ENCODE measurements around the gene YWHAH.

Gene YWHAH

GRCh38 chr22:31951194-31952093, 7.1 kb downstream of the YWHAH start:
- H3K27ac ChIP-seq (ENCODE audit: low read depth, low read length): no peak overlapping the region
- H3K9ac ChIP-seq (ENCODE audit: low read depth, low read length): no peak overlapping the region
- no peaks in the 10 kb centered on the region for H3K9me3 ChIP-seq (ENCODE audit: control insufficient read depth, insufficient read depth, low read length)
- H3K4me3 ChIP-seq (ENCODE audit: low read depth, low read length): no peak overlapping the region
- H3K4me1 ChIP-seq (ENCODE audit: control insufficient read depth, insufficient read depth, low read length): peaks cover 43% of the 10 kb centered on the region
- H3K27me3 ChIP-seq (ENCODE audit: control insufficient read depth, insufficient read depth, low read length): no peaks in the 10 kb centered on the region
- H3K36me3 ChIP-seq (ENCODE audit: control insufficient read depth, insufficient read depth, low read length): peaks cover 85% of the 10 kb centered on the region

DNA sequence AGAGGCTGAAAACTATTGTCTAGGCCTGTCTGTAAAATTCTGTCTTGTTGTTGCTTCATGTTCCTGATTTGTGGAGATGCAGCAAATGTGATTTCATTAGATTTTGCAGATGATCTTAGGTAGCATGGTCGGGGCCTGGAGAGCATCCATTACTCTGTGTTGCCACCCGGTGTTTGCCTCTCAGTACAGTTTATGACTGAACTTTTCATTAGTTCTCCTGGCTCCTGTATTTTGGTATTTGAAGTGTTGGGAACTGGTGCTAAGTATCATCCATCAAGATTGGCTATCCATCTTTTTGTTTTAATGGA, 7.7 kb downstream of the YWHAH start:
- Histone ChIP-seq H3K9ac (ENCODE audit: low read depth, low read length) (no peak overlapping the region), H3K36me3 (ENCODE audit: control insufficient read depth, insufficient read depth, low read length) (peaks cover 85% of the 10 kb centered on the region), H3K4me3 (ENCODE audit: low read depth, low read length) (no peak overlapping the region), H3K27me3 (ENCODE audit: control insufficient read depth, insufficient read depth, low read length) (no peaks in the 10 kb centered on the region), H3K4me1 (ENCODE audit: control insufficient read depth, insufficient read depth, low read length) (peaks cover 37% of the 10 kb centered on the region), H3K9me3 (ENCODE audit: control insufficient read depth, insufficient read depth, low read length) (no peaks in the 10 kb centered on the region), H3K27ac (ENCODE audit: low read depth, low read length) (no peak overlapping the region)

- no peaks in the 10 kb centered on the region for H3K27me3 ChIP-seq (ENCODE audit: control insufficient read depth, insufficient read depth, low read length)
- H3K9ac ChIP-seq (ENCODE audit: low read depth, low read length): no peak overlapping the region
- no peak overlapping the region for H3K27ac ChIP-seq (ENCODE audit: low read depth, low read length)
- no peak overlapping the region for H3K4me3 ChIP-seq (ENCODE audit: low read depth, low read length)
- peaks cover 85% of the 10 kb centered on the region for H3K36me3 ChIP-seq (ENCODE audit: control insufficient read depth, insufficient read depth, low read length)
- H3K4me1 ChIP-seq (ENCODE audit: control insufficient read depth, insufficient read depth, low read length): peaks cover 34% of the 10 kb centered on the region
- H3K9me3 ChIP-seq (ENCODE audit: control insufficient read depth, insufficient read depth, low read length): no peaks in the 10 kb centered on the region
Measured at GRCh38 chr22:31952472-31952871, 8.1 kb downstream of the YWHAH start.

GRCh38 chr22:31953261-31953660, 8.9 kb downstream of the YWHAH start:
- no peaks in the 10 kb centered on the region for H3K9me3 ChIP-seq (ENCODE audit: control insufficient read depth, insufficient read depth, low read length)
- no peak overlapping the region for H3K9ac ChIP-seq (ENCODE audit: low read depth, low read length)
- peaks cover 34% of the 10 kb centered on the region for H3K4me1 ChIP-seq (ENCODE audit: control insufficient read depth, insufficient read depth, low read length)
- peaks cover 85% of the 10 kb centered on the region for H3K36me3 ChIP-seq (ENCODE audit: control insufficient read depth, insufficient read depth, low read length)
- no peak overlapping the region for H3K4me3 ChIP-seq (ENCODE audit: low read depth, low read length)
- H3K27ac ChIP-seq (ENCODE audit: low read depth, low read length): no peak overlapping the region
- no peaks in the 10 kb centered on the region for H3K27me3 ChIP-seq (ENCODE audit: control insufficient read depth, insufficient read depth, low read length)

- H3K9ac ChIP-seq (ENCODE audit: low read depth, low read length): no peak overlapping the region
- H3K36me3 ChIP-seq (ENCODE audit: control insufficient read depth, insufficient read depth, low read length): peaks cover 69% of the 10 kb centered on the region
- H3K4me3 ChIP-seq (ENCODE audit: low read depth, low read length): no peak overlapping the region
- no peaks in the 10 kb centered on the region for H3K27me3 ChIP-seq (ENCODE audit: control insufficient read depth, insufficient read depth, low read length)
- no peak overlapping the region for H3K27ac ChIP-seq (ENCODE audit: low read depth, low read length)
- no peaks in the 10 kb centered on the region for H3K9me3 ChIP-seq (ENCODE audit: control insufficient read depth, insufficient read depth, low read length)
- peaks cover 34% of the 10 kb centered on the region for H3K4me1 ChIP-seq (ENCODE audit: control insufficient read depth, insufficient read depth, low read length)
Measured at GRCh38 chr22:31954535-31955523, 10.5 kb downstream of the YWHAH start.

DNA sequence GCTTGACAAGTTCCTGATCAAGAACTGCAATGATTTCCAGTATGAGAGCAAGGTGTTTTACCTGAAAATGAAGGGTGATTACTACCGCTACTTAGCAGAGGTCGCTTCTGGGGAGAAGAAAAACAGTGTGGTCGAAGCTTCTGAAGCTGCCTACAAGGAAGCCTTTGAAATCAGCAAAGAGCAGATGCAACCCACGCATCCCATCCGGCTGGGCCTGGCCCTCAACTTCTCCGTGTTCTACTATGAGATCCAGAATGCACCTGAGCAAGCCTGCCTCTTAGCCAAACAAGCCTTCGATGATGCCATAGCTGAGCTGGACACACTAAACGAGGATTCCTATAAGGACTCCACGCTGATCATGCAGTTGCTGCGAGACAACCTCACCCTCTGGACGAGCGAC, 12.0 kb downstream of the YWHAH start:
- no peak overlapping the region for H3K4me3 ChIP-seq (ENCODE audit: low read depth, low read length)
- H3K27me3 ChIP-seq (ENCODE audit: control insufficient read depth, insufficient read depth, low read length): no peaks in the 10 kb centered on the region
- H3K36me3 ChIP-seq (ENCODE audit: control insufficient read depth, insufficient read depth, low read length): peaks cover 54% of the 10 kb centered on the region
- no peaks in the 10 kb centered on the region for H3K9me3 ChIP-seq (ENCODE audit: control insufficient read depth, insufficient read depth, low read length)
- no peak overlapping the region for H3K27ac ChIP-seq (ENCODE audit: low read depth, low read length)
- peaks cover 30% of the 10 kb centered on the region for H3K4me1 ChIP-seq (ENCODE audit: control insufficient read depth, insufficient read depth, low read length)
- no peak overlapping the region for H3K9ac ChIP-seq (ENCODE audit: low read depth, low read length)

DNA sequence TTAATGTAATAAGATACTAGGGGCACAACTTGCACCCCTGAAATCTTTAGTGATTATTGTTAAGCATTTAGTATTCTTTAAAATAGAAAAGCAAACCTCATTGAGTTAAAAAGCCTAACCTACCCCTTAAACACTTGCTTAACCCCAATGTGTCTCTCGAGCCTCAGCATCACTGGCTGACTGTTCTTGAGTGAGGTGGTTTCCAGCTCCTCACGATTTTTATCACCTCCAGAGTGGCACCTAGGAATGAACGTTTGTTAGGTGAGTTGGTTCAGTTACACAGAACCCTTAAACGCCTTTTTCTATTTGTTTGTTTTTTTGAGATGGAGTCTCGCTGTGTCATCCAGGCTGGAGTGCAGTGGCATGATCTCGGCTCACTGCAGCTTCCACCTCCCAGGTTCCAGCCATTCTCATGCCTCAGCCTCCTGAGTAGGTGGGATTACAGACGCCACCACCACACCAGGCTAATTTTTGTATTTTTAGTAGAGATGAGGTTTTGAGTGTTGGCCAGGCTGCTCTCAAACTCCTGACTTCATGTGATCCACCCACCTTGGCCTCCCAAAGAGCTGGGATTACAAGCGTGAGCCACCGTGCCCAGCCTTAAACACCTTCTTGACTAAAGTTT, 13.7 kb downstream of the YWHAH start:
- Histone ChIP-seq H3K4me1 (ENCODE audit: control insufficient read depth, insufficient read depth, low read length) (peaks cover 16% of the 10 kb centered on the region), H3K27me3 (ENCODE audit: control insufficient read depth, insufficient read depth, low read length) (no peaks in the 10 kb centered on the region), H3K9me3 (ENCODE audit: control insufficient read depth, insufficient read depth, low read length) (no peaks in the 10 kb centered on the region), H3K4me3 (ENCODE audit: low read depth, low read length) (no peak overlapping the region), H3K27ac (ENCODE audit: low read depth, low read length) (no peak overlapping the region), H3K36me3 (ENCODE audit: control insufficient read depth, insufficient read depth, low read length) (peaks cover 40% of the 10 kb centered on the region), H3K9ac (ENCODE audit: low read depth, low read length) (no peak overlapping the region)

DNA sequence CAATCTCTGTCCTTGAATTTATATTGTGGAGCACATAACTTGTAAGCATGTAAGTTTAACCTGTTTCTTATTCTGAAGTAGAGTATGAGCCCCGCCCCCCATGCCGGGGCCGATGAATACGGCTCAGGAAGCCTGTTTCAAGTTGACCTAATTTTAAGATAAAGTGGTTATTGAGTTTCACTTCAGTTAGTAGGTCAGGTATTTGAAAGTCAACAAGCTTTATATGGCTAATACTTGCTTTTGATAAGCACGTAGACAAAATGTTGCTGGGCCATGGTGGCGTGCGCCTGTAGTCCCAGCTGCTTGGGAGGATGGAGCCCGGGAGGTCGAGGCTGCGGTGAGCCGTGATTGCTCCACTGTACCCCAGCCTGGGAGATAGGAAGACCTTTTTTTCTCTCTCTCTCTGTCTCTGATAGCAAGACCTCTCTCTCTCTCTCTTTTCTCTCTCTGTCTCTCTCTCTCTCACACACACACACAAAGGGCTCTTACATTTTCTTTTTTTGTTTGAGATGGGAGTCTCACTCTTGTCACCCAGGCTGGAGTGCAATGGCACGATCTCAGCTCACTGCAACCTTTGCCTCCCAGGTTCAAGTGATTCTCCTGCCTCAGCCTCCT, 14.4 kb downstream of the YWHAH start:
- Histone ChIP-seq H3K27ac (ENCODE audit: low read depth, low read length) (no peak overlapping the region), H3K4me1 (ENCODE audit: control insufficient read depth, insufficient read depth, low read length) (peaks cover 9% of the 10 kb centered on the region), H3K27me3 (ENCODE audit: control insufficient read depth, insufficient read depth, low read length) (no peaks in the 10 kb centered on the region), H3K9me3 (ENCODE audit: control insufficient read depth, insufficient read depth, low read length) (no peaks in the 10 kb centered on the region), H3K4me3 (ENCODE audit: low read depth, low read length) (no peak overlapping the region), H3K36me3 (ENCODE audit: control insufficient read depth, insufficient read depth, low read length) (peaks cover 40% of the 10 kb centered on the region), H3K9ac (ENCODE audit: low read depth, low read length) (no peak overlapping the region)

GRCh38 chr22:31960767-31961166, 16.4 kb downstream of the YWHAH start:
- Histone ChIP-seq H3K9me3 (ENCODE audit: control insufficient read depth, insufficient read depth, low read length) (no peaks in the 10 kb centered on the region), H3K4me3 (ENCODE audit: low read depth, low read length) (no peak overlapping the region), H3K36me3 (ENCODE audit: control insufficient read depth, insufficient read depth, low read length) (peaks cover 24% of the 10 kb centered on the region), H3K27me3 (ENCODE audit: control insufficient read depth, insufficient read depth, low read length) (no peaks in the 10 kb centered on the region), H3K27ac (ENCODE audit: low read depth, low read length) (peak overlapping the region; percentile 43), H3K4me1 (ENCODE audit: control insufficient read depth, insufficient read depth, low read length) (peaks cover 8% of the 10 kb centered on the region), H3K9ac (ENCODE audit: low read depth, low read length) (no peak overlapping the region)

- Histone ChIP-seq H3K4me1 (ENCODE audit: control insufficient read depth, insufficient read depth, low read length) (peaks cover 8% of the 10 kb centered on the region), H3K9ac (ENCODE audit: low read depth, low read length) (no peak overlapping the region), H3K9me3 (ENCODE audit: control insufficient read depth, insufficient read depth, low read length) (no peaks in the 10 kb centered on the region), H3K27me3 (ENCODE audit: control insufficient read depth, insufficient read depth, low read length) (no peaks in the 10 kb centered on the region), H3K36me3 (ENCODE audit: control insufficient read depth, insufficient read depth, low read length) (peaks cover 7% of the 10 kb centered on the region), H3K4me3 (ENCODE audit: low read depth, low read length) (no peak overlapping the region), H3K27ac (ENCODE audit: low read depth, low read length) (no peak overlapping the region)
Measured at GRCh38 chr22:31962387-31963125, 18.2 kb downstream of the YWHAH start.
